Transverse colon (tissue), 4 donors: ENCODE results near the gene FSTL5.

Source experiments
- CTCF ChIP-seq, 5 experiments: fragments of 200-600 bp in 3 of 5; fragments of 450-650 bp in 2 of 5; sonication (generic) in 3 of 5; IDR thresholded peaks; 1 replicate in 2 of 5; 2 replicates in 3 of 5; pipeline ENCODE4 v1.5.1; 2016 to 2017; ENCODE audit warnings: antibody characterized with exemption in 5 of 5, inconsistent platforms in 3 of 5, mild to moderate bottlenecking in 2 of 5, moderate library complexity in 1 of 5
- EP300 ChIP-seq: sonication (generic); formaldehyde crosslinking; IDR thresholded peaks from one replicate; pipeline ENCODE4 v1.6.1; 2017; ENCODE audit warnings: antibody characterized with exemption, low read depth
- POLR2A ChIP-seq: fragments of 450-650 bp; IDR thresholded peaks from one replicate; pipeline ENCODE4 v1.6.1; 2016; ENCODE audit warnings: antibody characterized with exemption, mild to moderate bottlenecking, moderate library complexity
- POLR2AphosphoS5 ChIP-seq, 3 donors: sonication (generic); formaldehyde crosslinking; IDR thresholded peaks; one replicate each; pipeline ENCODE4 v1.6.1; 2016; ENCODE audit warnings: antibody characterized with exemption in 3 of 3

DNA sequence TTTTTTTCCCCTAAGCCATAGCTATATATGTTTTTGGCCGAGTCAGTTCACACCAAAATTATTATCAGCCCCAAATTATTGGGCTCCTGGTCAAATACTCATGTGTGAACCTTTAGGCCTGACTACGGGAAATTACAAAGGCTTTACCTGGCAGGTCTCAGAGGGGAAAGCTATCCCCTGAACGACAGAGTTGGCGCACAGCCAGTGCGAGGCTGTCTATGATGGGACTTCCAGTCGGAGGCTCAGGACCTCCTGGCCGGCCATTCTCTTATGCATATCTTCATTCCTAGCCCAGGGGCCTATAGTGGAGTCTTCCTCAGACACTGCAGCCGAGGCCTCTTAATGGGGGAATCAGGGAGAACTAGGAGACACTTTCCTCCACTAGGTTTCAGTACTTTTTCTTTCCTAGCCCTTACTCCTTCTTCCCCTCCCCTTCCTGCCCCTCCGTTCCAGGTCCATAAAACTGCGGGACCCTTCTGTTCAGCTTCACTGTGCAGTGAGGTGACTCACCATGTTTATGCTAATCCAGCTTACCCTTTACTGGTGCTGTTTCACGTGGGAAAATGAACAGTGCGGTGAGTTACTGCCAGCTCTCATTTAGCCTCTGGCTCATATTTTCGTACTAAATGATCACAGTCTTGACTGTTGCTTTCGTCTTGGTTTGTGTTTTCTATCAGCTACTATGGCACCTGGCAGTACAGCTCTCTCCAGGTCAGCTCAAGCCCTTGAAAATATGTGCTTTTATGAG, 533.9 kb downstream of the FSTL5 start:
- no peak for TF ChIP-seq CTCF (IDR thresholded peaks at IDR 0.05)
- TF ChIP-seq POLR2A: no peak
- no peak for TF ChIP-seq EP300
- TF ChIP-seq POLR2AphosphoS5 (IDR thresholded peaks at IDR 0.05): no peak
